ENCODE results near the gene RAPGEF3. TPM values are rescaled to one million over a fixed set of nuclear protein-coding genes. Genes with fewer than 3 reads are reported as not detected.

RAPGEF3 gene
- total and polyA plus RNA-seq, 2 of the 8 experiments (the other 6 are each of a cell fraction or from before 2014, with no cell fraction given): 5.0 to 9.4 TPM

- Histone ChIP-seq H3K4ac (replicated peaks; ENCODE audit: insufficient read length, low read depth, low read length) (no peak overlapping the region), H2BK20ac (ENCODE audit: low read length) (no peak overlapping the region), H4K8ac (ENCODE audit: extremely low read depth, insufficient read depth, low read length) (no peak overlapping the region), H4K20me1 (replicated peaks in 1 of 2; ENCODE audit: control insufficient read depth in 1 of 2, insufficient read depth in 2 of 2, low read length in 2 of 2) (peaks cover 8 to 12% of the 10 kb centered on the region in 2 experiments), H3K27ac (ENCODE audit: low read depth, low read length) (no peak overlapping the region), H2BK12ac (ENCODE audit: low read depth, low read length) (no peak overlapping the region), H3K79me1 (ENCODE audit: low read depth, low read length) (peaks cover 3% of the 10 kb centered on the region; the same call in 1 of the 2 replicates), H4K91ac (replicated peaks; ENCODE audit: insufficient read length, low read length) (no peak overlapping the region), H3K23ac (ENCODE audit: insufficient read length) (no peak overlapping the region), H2AK5ac (ENCODE audit: low read depth, low read length) (no peak overlapping the region), H3K9ac (replicated peaks in 1 of 4; ENCODE audit: extremely low read depth in 1 of 4, low read depth in 3 of 4, low read length in 3 of 4) (no peak overlapping the region), H3K14ac (ENCODE audit: insufficient read length) (no peak overlapping the region), H3K56ac (replicated peaks; ENCODE audit: insufficient read length, low read depth, low read length) (no peak overlapping the region), H3K79me2 (ENCODE audit: control insufficient read depth in 1 of 2, insufficient read depth in 2 of 2, low read length in 2 of 2) (peaks cover 0 to 63% of the 10 kb centered on the region in 2 experiments; a peak in 2 of 4 replicates), H3K36me3 (ENCODE audit: control insufficient read depth in 2 of 4, insufficient read depth in 4 of 4, low read length in 3 of 4) (peaks cover 0 to 2% (median under 1%) of the 10 kb centered on the region in 4 experiments; a peak in 2 of 8 replicates), H4K5ac (ENCODE audit: insufficient read length, low read depth, low read length) (no peak overlapping the region), H3K4me1 (replicated peaks in 1 of 4; ENCODE audit: control insufficient read depth in 3 of 4, insufficient read depth in 4 of 4, low read length in 3 of 4) (peaks cover 0 to 13% (median 4%) of the 10 kb centered on the region in 4 experiments; a peak in 5 of 7 replicates), H3K27me3 (replicated peaks in 1 of 4; ENCODE audit: control insufficient read depth in 3 of 4, extremely low read depth in 1 of 4, insufficient read depth in 3 of 4, low read length in 3 of 4) (no peaks in the 10 kb centered on the region), H2BK120ac (replicated peaks; ENCODE audit: low read depth, low read length) (no peak overlapping the region), H3K9me3 (ENCODE audit: insufficient read depth in 2 of 2, low read depth in 1 of 2, low read length in 1 of 2) (no peaks in the 10 kb centered on the region), H2BK15ac (ENCODE audit: low read length) (no peak overlapping the region), H3K4me3 (ENCODE audit: extremely low read depth in 1 of 4, insufficient read depth in 2 of 4, low read depth in 3 of 4, low read length in 4 of 4) (no peak overlapping the region), H3K4me2 (ENCODE audit: insufficient read depth in 1 of 2, low read depth in 2 of 2, low read length in 2 of 2) (no peak overlapping the region), H2BK5ac (ENCODE audit: low read depth, low read length) (no peak overlapping the region), H2AFZ (ENCODE audit: low read length) (no peak overlapping the region), H3K18ac (ENCODE audit: extremely low read depth, low read length) (no peak overlapping the region), H3K23me2 (ENCODE audit: low read depth, low read length) (0 out of 2 replicates have a peak, but pooled peaks cover 1% of the 10 kb centered on the region)
- no peak for FAIRE-seq
- WGBS, 2 experiments (ENCODE audit: extremely low coverage in 1 of 2, insufficient coverage in 1 of 2, insufficient read length in 1 of 2, insufficient replicate concordance in 2 of 2, low coverage in 1 of 2, low lambda C conversion rate in 2 of 2, missing lambda C conversion rate in 1 of 2): 72% methylated on average over 9 of the region's 9 CpGs; no CpG with 5 or more reads in 1 of the 2 experiments
- ChIA-PET CTCF (ENCODE audit: partially characterized antibody) (interaction anchor here (0.6 to 58.8 kb wide), 19 partner anchors 8 to 375 kb away, joined by 3 to 2001 read pairs (median 5); partner anchors contain the start of genes ENDOU, HDAC7 and RAPGEF3), POLR2A (ENCODE audit: partially characterized antibody) (interaction anchor here (0.8 to 29.3 kb wide), 9 partner anchors 9 to 103 kb away, joined by 3 to 480 read pairs (median 4); partner anchors contain the start of gene VDR)
- DNase-seq (ENCODE audit: low read depth in 1 of 2, low spot score in 2 of 2): no peak
- TF ChIP-seq ATF3 (IDR thresholded peaks at IDR 0.05; ENCODE audit: insufficient read depth, low read depth, low read length) (no peak), E2F6 (IDR thresholded peaks at IDR 0.05) (no peak), BACH1 (IDR thresholded peaks at IDR 0.05; ENCODE audit: low read length) (no peak), HDAC6 (IDR thresholded peaks at IDR 0.05; ENCODE audit: low read depth, low read length) (no peak), USF2 (IDR thresholded peaks at IDR 0.05; ENCODE audit: low read length) (no peak), TAF1 (IDR thresholded peaks at IDR 0.05; ENCODE audit: low read depth, low read length) (no peak), MAX (IDR thresholded peaks at IDR 0.05) (no peak), SUZ12 (IDR thresholded peaks at IDR 0.05; ENCODE audit: low read length) (no peak), POLR2A (IDR thresholded peaks at IDR 0.05; ENCODE audit: control extremely low read depth in 1 of 2, low read depth in 2 of 2, low read length in 2 of 2) (no peak), TCF12 (IDR thresholded peaks at IDR 0.05; ENCODE audit: low read depth, low read length) (no peak), JUN (IDR thresholded peaks at IDR 0.05; ENCODE audit: low read depth, low read length) (no peak), EZH2 (IDR thresholded peaks at IDR 0.05; ENCODE audit: low read depth, low read length, severe bottlenecking) (no peak)
Observed at GRCh38 chr12:47801904-47802246, 43.2 kb upstream of the RAPGEF3 start.

Data from H1 (cell line).